ENCODE data around the gene NTRK3.

The NTRK3 gene

GRCh38 chr15:88006146-88006545 lies 250.4 kb downstream of the NTRK3 start:
- DNase-seq (ENCODE audit: extremely low read depth, low read depth), result no peak
- TF ChIP-seq CTCF (IDR thresholded peaks at IDR 0.05; ENCODE audit: low read depth, low read length, missing control alignments), result no peak
- H3K4me3 ChIP-seq (replicated peaks; ENCODE audit: low read depth, low read length), result no peak overlapping the region

- no peak for DNase-seq (ENCODE audit: extremely low read depth, low read depth)
- no peak overlapping the region for H3K4me3 ChIP-seq (replicated peaks; ENCODE audit: low read depth, low read length)
- TF ChIP-seq CTCF (IDR thresholded peaks at IDR 0.05; ENCODE audit: low read depth, low read length, missing control alignments), result no peak
Observed at GRCh38 chr15:88004399-88004798, 252.1 kb downstream of the NTRK3 start.

GRCh38 chr15:88003541-88004327 lies 252.8 kb downstream of the NTRK3 start:
- no peak for DNase-seq (ENCODE audit: extremely low read depth, low read depth)
- H3K4me3 ChIP-seq (replicated peaks; ENCODE audit: low read depth, low read length), result no peak overlapping the region
- TF ChIP-seq CTCF (IDR thresholded peaks at IDR 0.05; ENCODE audit: low read depth, low read length, missing control alignments), result no peak

GRCh38 chr15:88002706-88003105 lies 253.8 kb downstream of the NTRK3 start:
- no peak overlapping the region for H3K4me3 ChIP-seq (replicated peaks; ENCODE audit: low read depth, low read length)
- DNase-seq (ENCODE audit: extremely low read depth, low read depth), result no peak
- no peak for TF ChIP-seq CTCF (IDR thresholded peaks at IDR 0.05; ENCODE audit: low read depth, low read length, missing control alignments)

GRCh38 chr15:87998630-87999029 lies 257.9 kb downstream of the NTRK3 start:
- DNase-seq (ENCODE audit: extremely low read depth, low read depth), result no peak
- no peak overlapping the region for H3K4me3 ChIP-seq (replicated peaks; ENCODE audit: low read depth, low read length)
- TF ChIP-seq CTCF (IDR thresholded peaks at IDR 0.05; ENCODE audit: low read depth, low read length, missing control alignments), result no peak

- DNase-seq (ENCODE audit: extremely low read depth, low read depth), result no peak
- no peak overlapping the region for H3K4me3 ChIP-seq (replicated peaks; ENCODE audit: low read depth, low read length)
- TF ChIP-seq CTCF (IDR thresholded peaks at IDR 0.05; ENCODE audit: low read depth, low read length, missing control alignments), result no peak
Observed at GRCh38 chr15:87986776-87987175, 269.8 kb downstream of the NTRK3 start.

GRCh38 chr15:87985451-87985850 lies 271.1 kb downstream of the NTRK3 start:
- no peak for DNase-seq (ENCODE audit: extremely low read depth, low read depth)

More at GRCh38 chr15:87985451-87985850, 271.1 kb downstream of the NTRK3 start:
- TF ChIP-seq CTCF (IDR thresholded peaks at IDR 0.05; ENCODE audit: low read depth, low read length, missing control alignments), result no peak
- no peak overlapping the region for H3K4me3 ChIP-seq (replicated peaks; ENCODE audit: low read depth, low read length)
